Spleen (tissue), 7 donors: Measurements from ENCODE around the gene CRKL.

Source experiments
- CTCF ChIP-seq, 11 experiments: fragments of 200-600 bp in 7 of 11; fragments of 450-650 bp in 4 of 11; sonication (generic) in 4 of 11; IDR thresholded peaks in 8 of 11; conservative IDR thresholded peaks in 3 of 11; 1 replicate in 7 of 11; 2 replicates in 4 of 11; pipeline versions ENCODE4 v1.4.0 to v1.8.0; 2016 to 2021; ENCODE audit warnings: antibody characterized with exemption in 11 of 11, inconsistent platforms in 4 of 11, mild to moderate bottlenecking in 1 of 11
- POLR2A ChIP-seq, 3 donors: fragments of 450-650 bp; IDR thresholded peaks; one replicate each; pipeline ENCODE4 v1.5.1; 2017; ENCODE audit warnings: antibody characterized with exemption in 3 of 3, mild to moderate bottlenecking in 1 of 3
- POLR2AphosphoS5 ChIP-seq, 3 donors: sonication (generic); formaldehyde crosslinking; IDR thresholded peaks; one replicate each; pipeline ENCODE4 v1.5.1; 2017; ENCODE audit warnings: antibody characterized with exemption in 3 of 3
- donor health status: DM: no; HTN: no; CAD: no; lungs with moderate emphysema.
- donor health status: DM: no; HTN: no; CAD: no.
- donor health status: DM: no; HTN: no; CAD: no.

GRCh38 chr22:20987375-20987774 lies 70.2 kb downstream of the CRKL start:
- no peak for TF ChIP-seq POLR2A (IDR thresholded peaks at IDR 0.05)
- no peak for TF ChIP-seq CTCF (IDR thresholded peaks at IDR 0.05 in 8 of 11, conservative IDR thresholded peaks at IDR 0.05 in 3 of 11)
- TF ChIP-seq POLR2AphosphoS5 (IDR thresholded peaks at IDR 0.05): no peak
